Loucy (cell line): ENCODE results near the gene VWA1.
A peak's percentile ranks its signal among the peaks of the same experiment; 100 is the strongest.

Source experiments
- H2AFZ ChIP-seq: fragments of 200-600 bp; sonication (generic); 2 replicates; pipeline ENCODE4 v1.6.0; 2016; ENCODE audit warnings: antibody characterized with exemption, mild to moderate bottlenecking, low read length, moderate library complexity
- H3F3A ChIP-seq: fragments of 200-600 bp; 2 replicates; pipeline ENCODE4 v1.6.0; 2016; ENCODE audit warnings: antibody characterized with exemption, low read depth, mild to moderate bottlenecking
- H3K27me3 ChIP-seq: fragments of 200-600 bp; sonication (generic); 2 replicates; pipeline ENCODE4 v1.6.1; 2014; ENCODE audit warnings: low read length, mild to moderate bottlenecking; ENCODE audit not compliant: insufficient read depth, poor library complexity, severe bottlenecking
- H3K36me3 ChIP-seq: fragments of 200-600 bp; sonication (generic); 2 replicates; pipeline ENCODE4 v1.6.1; 2016; ENCODE audit warnings: low read length; ENCODE audit not compliant: insufficient read depth
- H3K4me1 ChIP-seq: fragments of 200-600 bp; sonication (generic); 2 replicates; pipeline ENCODE4 v1.5.1; 2014; ENCODE audit warnings: low read length, mild to moderate bottlenecking; ENCODE audit not compliant: insufficient read depth, poor library complexity, severe bottlenecking
- H3K4me2 ChIP-seq: fragments of 200-600 bp; sonication (generic); 2 replicates; pipeline ENCODE4 v1.6.0; 2014; ENCODE audit warnings: antibody characterized with exemption, low read length, low read depth, mild to moderate bottlenecking; ENCODE audit not compliant: poor library complexity, severe bottlenecking
- H3K4me3 ChIP-seq: fragments of 200-600 bp; sonication (generic); 2 replicates; pipeline ENCODE4 v1.5.1; 2014; ENCODE audit warnings: low read length, mild to moderate bottlenecking, mixed read lengths; ENCODE audit not compliant: poor library complexity, severe bottlenecking
- H3K79me2 ChIP-seq: fragments of 200-600 bp; sonication (generic); 2 replicates; pipeline ENCODE4 v1.6.1; 2014; ENCODE audit warnings: low read length; ENCODE audit not compliant: insufficient read depth
- H3K9ac ChIP-seq: fragments of 200-600 bp; sonication (generic); 2 replicates; pipeline ENCODE4 v1.6.0; 2014; ENCODE audit warnings: mild to moderate bottlenecking, low read depth, low read length, moderate library complexity; ENCODE audit not compliant: poor library complexity, severe bottlenecking
- H3K9me2 ChIP-seq: fragments of 200-600 bp; sonication (generic); replicated peaks from 2 replicates; pipeline ENCODE4 v1.6.1; 2016; ENCODE audit warnings: low read depth, low read length, mixed read lengths
- H3K9me3 ChIP-seq: fragments of 200-600 bp; sonication (generic); 2 replicates; pipeline ENCODE4 v1.6.1; 2014; ENCODE audit warnings: mild to moderate bottlenecking, antibody characterized with exemption, low read length, low read depth; ENCODE audit not compliant: insufficient read depth
- H4K20me1 ChIP-seq: fragments of 200-600 bp; sonication (generic); 2 replicates; pipeline ENCODE4 v1.6.0; 2014; ENCODE audit warnings: antibody characterized with exemption, low read length, mild to moderate bottlenecking; ENCODE audit not compliant: insufficient read depth, poor library complexity, severe bottlenecking
- CTCF ChIP-seq: fragments of 200-600 bp; sonication (generic); conservative IDR thresholded peaks from 2 replicates; pipeline ENCODE4 v1.5.1; 2014; ENCODE audit warnings: mild to moderate bottlenecking, antibody characterized with exemption, low read length
- EZH2phosphoT487 ChIP-seq: fragments of 200-600 bp; IDR thresholded peaks from 2 replicates; pipeline ENCODE4 v1.6.1; 2018; ENCODE audit warnings: antibody characterized with exemption, mild to moderate bottlenecking, moderate library complexity, borderline replicate concordance

Gene VWA1

GRCh38 chr1:1403653-1404052 lies 31.8 kb upstream of the VWA1 start:
- Histone ChIP-seq H4K20me1 (peaks cover 49% of the 10 kb centered on the region), H3K9me2 (no peaks in the 10 kb centered on the region), H3K9me3 (no peaks in the 10 kb centered on the region), H3K36me3 (peaks cover 33% of the 10 kb centered on the region; the same call in 1 of the 2 replicates), H3K4me3 (no peak overlapping the region), H2AFZ (no peak overlapping the region), H3K79me2 (peaks cover 85% of the 10 kb centered on the region), H3F3A (no peaks in the 10 kb centered on the region), H3K9ac (no peak overlapping the region), H3K4me2 (no peak overlapping the region), H3K4me1 (peaks cover 39% of the 10 kb centered on the region), H3K27me3 (peaks cover 4% of the 10 kb centered on the region)
- TF ChIP-seq EZH2phosphoT487: no peak
- TF ChIP-seq CTCF: no peak

DNA sequence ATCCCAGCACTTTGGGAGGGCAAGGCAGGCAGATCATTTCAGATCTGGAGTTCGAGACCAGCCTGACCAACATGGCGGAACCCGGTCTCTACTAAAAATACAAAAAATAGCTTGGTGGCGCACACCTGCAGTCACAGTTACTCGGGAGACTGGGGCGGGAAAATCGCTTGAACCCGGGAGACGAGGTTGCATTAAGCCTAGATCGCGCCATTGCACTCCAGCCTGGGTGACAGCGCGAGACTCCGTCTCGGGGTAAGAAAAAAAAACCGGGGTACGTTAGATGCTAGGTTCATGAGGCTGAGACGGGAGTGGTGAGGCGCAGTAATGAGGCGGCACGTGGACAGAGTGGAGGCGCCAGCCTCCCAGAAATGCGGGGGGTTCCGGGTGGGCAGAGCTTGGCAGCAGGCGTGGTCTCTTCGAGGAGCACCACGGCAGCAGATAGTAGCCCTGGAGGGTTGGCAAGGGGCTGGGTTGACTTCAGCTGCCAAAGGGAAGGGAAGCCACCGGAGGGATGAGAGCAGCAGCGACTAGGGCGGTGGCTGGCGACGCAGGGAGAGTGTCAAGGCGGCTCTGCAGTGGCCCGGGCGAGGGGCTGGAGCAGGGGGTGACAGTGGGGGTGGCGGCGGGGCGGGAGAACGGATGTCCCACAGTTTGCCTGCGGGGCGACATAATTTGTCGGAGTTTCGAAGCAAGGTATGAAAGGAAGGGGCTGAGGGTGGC lies 29.2 kb upstream of the VWA1 start:
- Histone ChIP-seq H3F3A (no peaks in the 10 kb centered on the region), H3K9me2 (no peaks in the 10 kb centered on the region), H3K4me3 (peak overlapping the region; percentile 99), H3K27me3 (no peaks in the 10 kb centered on the region), H3K9ac (peak overlapping the region; percentile 95), H3K4me1 (peaks cover 28% of the 10 kb centered on the region), H4K20me1 (peaks cover 40% of the 10 kb centered on the region), H3K79me2 (peaks cover 73% of the 10 kb centered on the region), H3K9me3 (no peaks in the 10 kb centered on the region), H3K4me2 (peak overlapping the region; percentile 98), H3K36me3 (peaks cover 30% of the 10 kb centered on the region; the same call in 1 of the 2 replicates), H2AFZ (peak overlapping the region; percentile 89)
- TF ChIP-seq CTCF (no peak), EZH2phosphoT487 (no peak)

DNA sequence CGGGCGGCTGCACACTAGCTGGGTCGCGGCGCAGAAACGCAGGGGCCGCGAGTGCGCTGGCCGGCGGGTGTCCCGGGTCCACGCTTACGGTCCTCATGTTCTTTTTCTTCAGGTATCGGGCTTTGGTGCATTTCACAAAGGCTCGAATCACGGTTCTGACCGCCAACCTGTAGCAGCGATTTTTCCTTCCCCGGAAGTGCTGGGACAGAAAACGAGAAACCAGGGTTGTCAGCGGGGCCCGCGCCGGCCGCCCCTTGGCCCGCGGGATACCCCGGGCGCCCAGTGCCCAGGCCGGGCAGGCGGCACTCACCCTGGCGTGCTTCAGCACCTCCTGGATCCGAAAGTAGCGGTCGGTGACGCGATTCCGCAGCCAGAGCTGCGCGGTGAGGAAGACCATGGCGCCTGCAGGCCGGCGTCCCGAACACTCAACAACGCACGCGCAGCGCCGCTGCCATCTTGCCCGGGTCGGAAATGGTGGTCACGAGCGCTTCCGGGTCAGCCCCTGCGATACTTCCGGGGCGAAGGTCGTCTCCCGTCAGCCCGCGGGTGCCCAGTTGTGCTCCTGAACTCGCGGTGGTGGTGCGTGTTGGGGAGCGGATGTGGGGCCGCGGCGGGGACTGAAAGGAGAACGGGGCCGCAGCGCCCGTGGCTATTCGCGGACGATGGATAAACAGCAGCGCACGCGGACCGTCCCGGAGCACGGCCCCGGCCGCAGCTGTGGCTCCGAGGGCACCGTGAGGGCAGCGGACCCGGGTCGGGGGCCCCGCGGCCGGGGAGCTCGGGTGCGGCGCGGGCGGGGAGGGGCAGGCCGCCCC lies 28.5 kb upstream of the VWA1 start, which contains the start of gene MRPL20:
Gene MRPL20, minus strand, starts transcription at position 473 of the 815 bp plus-strand sequence. Its CDS starts 76 bp downstream, at position 397.
- peaks cover 22% of the 10 kb centered on the region; the same call in 1 of the 2 replicates for H3K36me3 ChIP-seq
- H3K9me2 ChIP-seq: no peaks in the 10 kb centered on the region
- TF ChIP-seq EZH2phosphoT487: no peak
- TF ChIP-seq CTCF: no peak
- H3K27me3 ChIP-seq: no peaks in the 10 kb centered on the region
- peak within 1 kb of the TSS; percentile 89 for H2AFZ ChIP-seq
- peaks cover 66% of the 10 kb centered on the region for H3K79me2 ChIP-seq
- H3K4me2 ChIP-seq: peak within 1 kb of the TSS; percentile 98
- peak within 1 kb of the TSS; percentile 95 for H3K9ac ChIP-seq
- H3K4me3 ChIP-seq: peak within 1 kb of the TSS; percentile 99
- H3K4me1 ChIP-seq: peaks cover 24% of the 10 kb centered on the region
- no peaks in the 10 kb centered on the region for H3F3A ChIP-seq
- H4K20me1 ChIP-seq: peaks cover 38% of the 10 kb centered on the region
- no peaks in the 10 kb centered on the region for H3K9me3 ChIP-seq
